HUES6 (cell line): ENCODE measurements around the gene IBSP.

ENCODE experiments used
- H3K27ac ChIP-seq: 2 replicates; pipeline ENCODE4 v1.7.0; 2013; ENCODE audit warnings: low read depth, mild to moderate bottlenecking, low read length, inconsistent platforms
- H3K27me3 ChIP-seq: 2 replicates; pipeline ENCODE4 v1.6.1; 2013; ENCODE audit warnings: low read length; ENCODE audit not compliant: control insufficient read depth, insufficient read depth
- H3K36me3 ChIP-seq: 2 replicates; pipeline ENCODE4 v1.6.1; 2013; ENCODE audit warnings: low read length; ENCODE audit not compliant: control insufficient read depth, insufficient read depth
- H3K4me1 ChIP-seq: 2 replicates; pipeline ENCODE4 v1.6.1; 2013; ENCODE audit warnings: low read length; ENCODE audit not compliant: control insufficient read depth, insufficient read depth
- H3K4me3 ChIP-seq: 2 replicates; pipeline ENCODE4 v1.5.1; 2013; ENCODE audit warnings: low read depth, low read length
- H3K9ac ChIP-seq: one replicate; pipeline ENCODE4 v1.6.1; 2013; ENCODE audit warnings: mild to moderate bottlenecking, low read length
- H3K9me3 ChIP-seq: 2 replicates; pipeline ENCODE4 v1.6.1; 2013; ENCODE audit warnings: low read depth, low read length; ENCODE audit not compliant: control insufficient read depth, insufficient read depth

IBSP gene

GRCh38 chr4:87838205-87838604, 38.9 kb downstream of the IBSP start:
- no peak overlapping the region for H3K9ac ChIP-seq
- H3K4me3 ChIP-seq = no peak overlapping the region

DNA sequence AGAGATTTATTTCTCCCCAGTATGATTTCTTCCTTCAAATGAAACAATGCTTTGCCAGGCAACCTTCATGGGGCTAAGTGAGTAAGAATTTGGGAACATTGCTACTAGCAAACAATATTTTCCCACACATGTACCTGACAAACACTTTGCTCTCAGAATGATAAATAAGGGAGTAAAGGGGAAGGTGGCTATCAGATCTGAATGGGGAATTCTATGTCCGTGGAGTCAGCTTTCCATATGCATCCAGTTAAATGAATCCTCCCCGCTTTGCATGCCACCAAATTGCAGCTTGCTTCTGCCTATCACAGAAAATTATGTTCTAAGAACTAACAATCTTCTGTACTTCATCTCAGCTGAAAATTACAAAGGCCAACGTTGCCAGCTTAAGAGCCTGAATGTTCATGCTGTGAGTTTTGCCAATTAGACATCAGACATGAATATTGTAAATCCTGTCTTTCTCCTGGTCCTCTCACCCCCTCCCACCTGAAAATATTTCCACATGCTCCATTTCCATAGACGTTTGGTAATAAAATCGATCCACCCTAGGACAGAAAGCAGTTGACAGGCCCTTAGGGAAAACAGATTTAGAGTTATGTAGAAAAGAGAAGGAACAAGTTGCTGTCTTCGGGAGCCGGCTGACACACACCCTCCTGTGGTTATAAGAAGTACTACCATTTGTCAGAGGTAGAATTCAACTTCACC, 39.7 kb downstream of the IBSP start:
- no peak overlapping the region for H3K4me3 ChIP-seq
- no peaks in the 10 kb centered on the region for H3K36me3 ChIP-seq
- no peak overlapping the region for H3K9ac ChIP-seq
- no peak overlapping the region for H3K27ac ChIP-seq
- H3K27me3 ChIP-seq = no peaks in the 10 kb centered on the region
- no peaks in the 10 kb centered on the region for H3K9me3 ChIP-seq
- H3K4me1 ChIP-seq = peaks cover 15% of the 10 kb centered on the region

More at GRCh38 chr4:87838205-87838604, 38.9 kb downstream of the IBSP start:
- H3K27ac ChIP-seq = no peak overlapping the region
- H3K4me1 ChIP-seq = peaks cover 15% of the 10 kb centered on the region
- no peaks in the 10 kb centered on the region for H3K9me3 ChIP-seq
- no peaks in the 10 kb centered on the region for H3K27me3 ChIP-seq
- H3K36me3 ChIP-seq = no peaks in the 10 kb centered on the region

DNA sequence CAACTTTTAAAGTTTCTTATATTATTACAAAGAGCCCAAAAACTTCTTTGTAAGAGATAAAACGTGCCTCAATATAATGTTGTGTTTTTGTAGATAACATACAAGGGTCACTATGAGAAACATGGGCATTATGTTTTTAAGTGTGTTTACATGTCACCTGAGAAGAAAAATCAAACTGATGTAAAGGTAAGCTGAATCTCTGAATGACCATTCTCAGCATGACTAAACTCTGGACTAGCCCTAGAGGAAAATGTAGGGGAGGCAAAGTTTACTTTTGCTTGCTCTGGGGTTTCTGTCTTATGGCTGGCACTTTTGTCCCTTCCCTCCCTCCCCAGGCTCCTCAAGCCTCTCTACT, 40.2 kb downstream of the IBSP start:
- Histone ChIP-seq H3K36me3 (no peaks in the 10 kb centered on the region), H3K9ac (no peak overlapping the region), H3K27me3 (no peaks in the 10 kb centered on the region), H3K9me3 (no peaks in the 10 kb centered on the region), H3K4me3 (no peak overlapping the region), H3K27ac (no peak overlapping the region), H3K4me1 (peaks cover 15% of the 10 kb centered on the region)

DNA sequence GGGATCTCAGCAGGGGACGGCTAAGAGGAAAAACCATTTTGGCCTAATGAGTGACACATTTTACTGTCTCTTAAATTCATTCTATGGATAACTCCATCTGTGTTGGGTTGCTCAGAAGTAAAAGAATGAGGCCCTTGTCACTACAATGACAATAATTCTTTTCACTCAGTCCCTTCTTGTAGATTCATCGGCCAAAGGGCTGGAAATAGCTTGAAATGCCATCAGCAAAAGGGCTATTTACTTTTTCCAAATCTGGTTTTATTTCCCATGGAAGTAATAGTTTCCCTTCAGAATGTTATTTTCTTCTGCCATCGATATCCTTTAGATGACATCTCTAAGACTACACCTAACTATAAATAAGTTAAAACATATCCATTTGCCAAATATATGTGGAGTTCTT, 40.8 kb downstream of the IBSP start:
- H3K4me1 ChIP-seq = peaks cover 13% of the 10 kb centered on the region
- H3K27ac ChIP-seq = no peak overlapping the region
- H3K27me3 ChIP-seq = no peaks in the 10 kb centered on the region
- H3K36me3 ChIP-seq = no peaks in the 10 kb centered on the region
- no peaks in the 10 kb centered on the region for H3K9me3 ChIP-seq
- no peak overlapping the region for H3K9ac ChIP-seq
- no peak overlapping the region for H3K4me3 ChIP-seq

- no peaks in the 10 kb centered on the region for H3K9me3 ChIP-seq
- H3K27ac ChIP-seq = no peak overlapping the region
- no peaks in the 10 kb centered on the region for H3K36me3 ChIP-seq
- H3K4me3 ChIP-seq = no peak overlapping the region
- no peak overlapping the region for H3K9ac ChIP-seq
- H3K4me1 ChIP-seq = peaks cover 6% of the 10 kb centered on the region
- no peaks in the 10 kb centered on the region for H3K27me3 ChIP-seq
These were observed 44.6 kb downstream of the IBSP start for GRCh38 chr4:87843936-87844335.

GRCh38 chr4:87844452-87844851, 45.1 kb downstream of the IBSP start:
- H3K9ac ChIP-seq = no peak overlapping the region
- H3K36me3 ChIP-seq = no peaks in the 10 kb centered on the region
- peaks cover 6% of the 10 kb centered on the region for H3K4me1 ChIP-seq
- H3K27ac ChIP-seq = no peak overlapping the region
- no peaks in the 10 kb centered on the region for H3K9me3 ChIP-seq
- no peaks in the 10 kb centered on the region for H3K27me3 ChIP-seq
- H3K4me3 ChIP-seq = no peak overlapping the region

- H3K4me1 ChIP-seq = peaks cover 11% of the 10 kb centered on the region
- H3K27ac ChIP-seq = no peak overlapping the region
- no peak overlapping the region for H3K4me3 ChIP-seq
- no peaks in the 10 kb centered on the region for H3K36me3 ChIP-seq
- no peaks in the 10 kb centered on the region for H3K9me3 ChIP-seq
- no peak overlapping the region for H3K9ac ChIP-seq
- no peaks in the 10 kb centered on the region for H3K27me3 ChIP-seq
These were observed 46.9 kb downstream of the IBSP start for GRCh38 chr4:87846226-87846625.

DNA sequence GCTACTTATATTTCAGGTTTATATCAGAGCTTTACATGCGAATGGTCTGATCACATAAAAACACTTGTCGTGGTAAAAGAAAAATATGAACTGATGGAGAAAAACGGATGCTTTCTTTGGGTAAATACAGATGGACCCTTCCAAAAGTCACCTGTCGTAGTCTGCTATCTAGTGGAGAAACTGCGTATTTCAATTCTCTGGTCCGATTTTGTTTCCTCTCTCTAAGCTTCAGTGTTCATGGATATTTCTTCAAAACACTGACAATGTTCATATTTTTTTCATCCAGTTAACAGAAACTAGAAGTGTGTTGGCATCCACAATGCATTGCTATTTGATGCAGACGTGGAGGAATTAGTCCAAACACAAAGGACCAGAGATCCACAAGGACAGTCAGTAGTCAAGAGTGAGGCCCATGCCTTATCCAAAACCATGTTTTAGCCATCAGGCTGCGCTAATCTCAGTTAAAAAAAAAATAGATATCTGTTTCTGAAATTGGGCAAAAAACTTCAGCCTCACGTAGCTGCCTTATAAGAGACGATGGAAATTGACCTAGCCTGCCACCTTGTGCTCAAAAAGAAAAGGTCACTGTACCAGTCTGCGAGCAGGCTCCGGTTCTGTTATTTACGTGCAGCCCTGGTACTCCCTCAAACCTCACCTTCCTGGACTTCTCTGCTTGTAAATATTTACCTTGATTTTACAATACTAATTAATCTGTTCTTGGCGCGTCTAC, 49.4 kb downstream of the IBSP start:
- H3K27me3 ChIP-seq = no peaks in the 10 kb centered on the region
- H3K9me3 ChIP-seq = no peaks in the 10 kb centered on the region
- H3K36me3 ChIP-seq = no peaks in the 10 kb centered on the region
- no peak overlapping the region for H3K9ac ChIP-seq
- H3K27ac ChIP-seq = no peak overlapping the region
- peaks cover 25% of the 10 kb centered on the region for H3K4me1 ChIP-seq
- H3K4me3 ChIP-seq = peak overlapping the region; percentile 38

DNA sequence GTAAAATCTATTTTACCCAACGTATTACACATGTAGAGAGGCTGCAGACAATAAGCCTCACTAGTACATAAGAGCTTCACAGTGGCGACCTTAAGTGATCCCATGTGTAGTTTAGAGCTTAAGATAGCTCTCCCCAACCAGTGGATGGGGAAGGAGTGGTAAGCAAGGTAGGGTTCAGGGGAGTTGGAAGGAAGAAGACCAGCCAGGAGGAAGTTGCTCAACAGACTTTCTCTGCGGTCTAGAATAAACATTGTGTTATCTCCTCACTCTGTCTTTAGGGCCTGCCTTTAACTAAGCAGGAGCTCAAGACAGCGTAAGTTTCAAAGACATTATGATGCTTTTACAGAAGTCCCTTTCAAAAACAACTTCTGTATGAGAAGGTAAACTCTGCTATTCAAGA, 50.3 kb downstream of the IBSP start:
- H3K9ac ChIP-seq = no peak overlapping the region
- H3K27ac ChIP-seq = no peak overlapping the region
- H3K36me3 ChIP-seq = no peaks in the 10 kb centered on the region
- no peaks in the 10 kb centered on the region for H3K27me3 ChIP-seq
- H3K9me3 ChIP-seq = no peaks in the 10 kb centered on the region
- peaks cover 29% of the 10 kb centered on the region for H3K4me1 ChIP-seq
- H3K4me3 ChIP-seq = no peak overlapping the region

- no peaks in the 10 kb centered on the region for H3K9me3 ChIP-seq
- H3K4me3 ChIP-seq = no peak overlapping the region
- H3K9ac ChIP-seq = no peak overlapping the region
- H3K27ac ChIP-seq = no peak overlapping the region
- no peaks in the 10 kb centered on the region for H3K36me3 ChIP-seq
- H3K4me1 ChIP-seq = peaks cover 36% of the 10 kb centered on the region
- no peaks in the 10 kb centered on the region for H3K27me3 ChIP-seq
These were observed 52.0 kb downstream of the IBSP start for GRCh38 chr4:87851332-87851731.

DNA sequence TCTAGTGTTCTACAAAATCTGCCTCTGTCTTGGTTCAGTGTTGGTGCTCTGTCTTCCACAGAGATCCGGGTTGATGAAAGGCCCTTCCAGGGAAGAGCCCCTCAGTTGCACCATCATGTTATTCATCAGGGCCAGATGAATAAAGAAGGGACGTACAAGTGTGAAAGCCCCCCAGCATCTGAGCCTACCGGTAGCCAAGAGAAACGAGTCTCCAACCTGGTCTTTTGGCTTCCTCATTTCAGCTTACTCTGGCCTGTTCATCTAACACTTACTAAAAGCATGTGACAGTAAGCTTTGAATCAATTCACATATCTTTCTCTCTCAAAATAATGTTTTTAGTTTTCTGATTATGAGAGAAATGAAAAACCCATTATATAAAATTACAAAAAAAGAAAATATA, 52.6 kb downstream of the IBSP start:
- H3K27me3 ChIP-seq = no peaks in the 10 kb centered on the region
- no peak overlapping the region for H3K27ac ChIP-seq
- peaks cover 42% of the 10 kb centered on the region for H3K4me1 ChIP-seq

More for the DNA sequence above, 52.6 kb downstream of the IBSP start:
- no peak overlapping the region for H3K4me3 ChIP-seq
- H3K9ac ChIP-seq = no peak overlapping the region
- H3K9me3 ChIP-seq = no peaks in the 10 kb centered on the region
- H3K36me3 ChIP-seq = no peaks in the 10 kb centered on the region
